Measurements from ENCODE around the gene KAZALD1.
A peak's percentile ranks its signal among the peaks of the same experiment; 100 is the strongest.

Gene KAZALD1

GRCh38 chr10:101067356-101068083 lies 5.7 kb downstream of the KAZALD1 start:
- DNase-seq (ENCODE audit: low read depth), result peak; percentile 86

- DNase-seq (ENCODE audit: low read depth), result no peak
These were observed 7.7 kb downstream of the KAZALD1 start for GRCh38 chr10:101069441-101069840.

- no peak for DNase-seq (ENCODE audit: low read depth)
These were observed 8.3 kb downstream of the KAZALD1 start for GRCh38 chr10:101070098-101070497.

GRCh38 chr10:101071267-101071884 lies 9.6 kb downstream of the KAZALD1 start:
- DNase-seq (ENCODE audit: low read depth), result peak; percentile 34

- no peak for DNase-seq (ENCODE audit: low read depth)
These were observed 10.2 kb downstream of the KAZALD1 start for GRCh38 chr10:101071885-101072433.

- no peak for DNase-seq (ENCODE audit: low read depth)
These were observed 11.1 kb downstream of the KAZALD1 start for GRCh38 chr10:101072923-101073322.

GRCh38 chr10:101073631-101074030 lies 11.8 kb downstream of the KAZALD1 start:
- no peak for DNase-seq (ENCODE audit: low read depth)

GRCh38 chr10:101075775-101076174 lies 14.0 kb downstream of the KAZALD1 start:
- no peak for DNase-seq (ENCODE audit: low read depth)

GRCh38 chr10:101076630-101077029 lies 14.8 kb downstream of the KAZALD1 start:
- no peak for DNase-seq (ENCODE audit: low read depth)

GRCh38 chr10:101079874-101080273 lies 18.1 kb downstream of the KAZALD1 start:
- DNase-seq (ENCODE audit: low read depth), result no peak

GRCh38 chr10:101080933-101081931 lies 19.4 kb downstream of the KAZALD1 start:
- peak; percentile 39 for DNase-seq (ENCODE audit: low read depth)

- DNase-seq (ENCODE audit: low read depth), result peak; percentile 38
These were observed 24.1 kb downstream of the KAZALD1 start for GRCh38 chr10:101085846-101086245.

- DNase-seq (ENCODE audit: low read depth), result no peak
These were observed 25.6 kb downstream of the KAZALD1 start for GRCh38 chr10:101087376-101087775.

- no peak for DNase-seq (ENCODE audit: low read depth)
These were observed 26.2 kb downstream of the KAZALD1 start for GRCh38 chr10:101087965-101088364.

GRCh38 chr10:101089520-101090299 lies 27.9 kb downstream of the KAZALD1 start:
- no peak for DNase-seq (ENCODE audit: low read depth)

GRCh38 chr10:101090597-101090996 lies 28.8 kb downstream of the KAZALD1 start:
- no peak for DNase-seq (ENCODE audit: low read depth)

GRCh38 chr10:101091546-101092290 lies 29.9 kb downstream of the KAZALD1 start:
- peak; percentile 56 for DNase-seq (ENCODE audit: low read depth)

GRCh38 chr10:101092881-101093354 lies 31.1 kb downstream of the KAZALD1 start:
- no peak for DNase-seq (ENCODE audit: low read depth)

- no peak for DNase-seq (ENCODE audit: low read depth)
These were observed 32.5 kb downstream of the KAZALD1 start for GRCh38 chr10:101094121-101094879.

- DNase-seq (ENCODE audit: low read depth), result no peak
These were observed 33.2 kb downstream of the KAZALD1 start for GRCh38 chr10:101095004-101095403.

Data from ELR (cell line).